ENCODE results near the gene LCP2.

Gene LCP2

DNA sequence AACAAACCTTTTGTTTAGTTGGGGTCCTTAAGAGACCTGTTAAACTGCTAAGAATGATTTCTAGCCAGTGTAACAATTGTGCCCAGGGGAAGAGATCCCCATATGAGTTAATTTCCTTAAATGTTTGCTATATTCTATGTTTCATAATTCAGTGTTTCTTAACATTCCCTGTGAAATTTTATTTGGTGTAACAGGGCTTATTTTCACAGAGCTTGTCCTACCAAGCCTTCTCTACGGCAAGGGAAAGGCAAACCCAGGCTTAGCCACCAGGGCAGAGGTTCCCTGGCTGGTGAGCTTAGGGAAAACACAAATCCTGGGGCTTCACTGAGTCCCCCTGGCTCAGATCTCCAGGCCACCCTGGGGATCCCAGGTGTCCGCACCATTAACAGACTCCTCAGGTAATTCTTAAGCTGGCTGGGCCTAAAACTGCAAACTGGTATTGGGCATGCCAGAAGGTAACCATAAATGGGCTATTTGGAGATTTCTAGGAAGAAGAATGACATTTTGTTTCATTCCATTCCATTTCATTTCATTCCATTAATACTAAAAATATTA lies 17.0 kb upstream of the LCP2 start:
- DNase-seq, result peak; percentile 87 to 90

DNA sequence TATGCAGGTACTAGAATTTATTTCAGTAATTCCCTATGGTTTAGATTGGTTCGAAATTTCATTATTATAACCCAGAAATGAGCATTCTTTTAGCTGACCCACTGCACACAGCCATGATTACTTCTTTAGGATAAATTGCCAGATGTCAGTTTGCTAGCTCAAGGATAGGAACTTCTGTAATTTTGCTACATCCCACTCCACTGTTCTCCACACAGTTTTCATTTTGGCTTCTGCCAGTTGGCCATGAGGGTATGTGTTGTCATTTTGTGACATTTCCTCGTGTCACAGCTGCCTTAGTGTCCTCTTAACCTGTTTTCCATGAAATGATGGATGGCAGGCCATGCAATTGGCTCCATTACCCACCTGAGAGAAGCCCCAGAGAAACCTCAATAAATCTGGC lies 16.2 kb upstream of the LCP2 start:
- DNase-seq, result peak in 1 of 2 donors; percentile 30

GRCh38 chr5:170313344-170313743 lies 15.8 kb upstream of the LCP2 start:
- peak in 1 of 2 donors; percentile 55 for DNase-seq

- peak; percentile 95 to 100 for DNase-seq
Observed at GRCh38 chr5:170312666-170313065, 15.1 kb upstream of the LCP2 start.

DNA sequence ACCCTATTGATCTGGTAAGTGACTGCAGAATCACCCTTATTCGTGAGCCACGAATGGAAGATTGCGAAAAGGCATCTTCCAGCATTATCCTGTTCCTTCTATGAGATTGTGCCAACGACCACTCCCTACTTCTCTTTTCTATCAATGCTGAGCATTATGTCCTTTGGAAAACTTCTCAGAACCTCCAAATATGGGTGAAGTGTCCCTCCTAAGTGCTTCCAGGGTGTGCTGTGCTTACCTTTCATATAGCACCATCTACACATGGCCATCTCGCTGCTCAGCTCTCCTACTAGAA lies 14.7 kb upstream of the LCP2 start:
- DNase-seq, result peak in 1 of 2 donors; percentile 40

DNA sequence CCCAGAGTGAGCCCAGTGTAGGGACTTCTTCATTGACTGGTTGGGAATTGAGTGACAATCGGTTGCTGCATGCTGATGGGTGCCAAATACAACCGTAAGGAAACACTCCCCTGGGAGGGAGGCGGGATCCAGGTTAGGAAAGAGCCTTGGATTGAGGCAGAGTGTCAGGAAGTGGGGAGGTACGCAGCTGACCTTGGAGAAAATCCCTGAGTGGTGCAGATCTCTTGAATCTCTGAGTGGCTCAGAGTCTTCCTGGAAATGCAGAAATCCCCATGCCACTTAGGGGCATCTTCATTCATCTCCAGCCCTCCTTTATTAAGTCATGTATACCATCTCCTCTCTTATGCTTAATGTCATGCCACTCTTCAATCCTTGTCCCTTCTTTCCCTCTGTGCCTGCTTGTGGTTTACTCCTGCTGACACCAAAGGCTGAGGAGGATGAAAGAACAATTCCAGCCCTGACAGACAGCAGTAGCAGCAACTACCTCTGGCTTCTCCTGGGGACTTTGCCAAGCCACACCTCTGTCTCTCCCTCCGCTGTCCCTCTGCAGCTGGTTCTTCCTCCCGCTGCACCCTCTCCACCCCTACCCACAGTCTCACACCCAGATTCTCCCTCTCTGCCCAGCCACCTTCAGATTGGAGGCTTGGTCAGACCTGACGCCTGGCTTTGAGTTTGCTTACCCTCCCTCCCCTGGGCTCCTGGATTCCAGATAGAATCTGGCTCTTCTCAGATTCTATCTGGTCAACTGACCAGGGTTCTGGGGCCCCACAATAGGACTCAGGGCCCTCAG lies 14.1 kb upstream of the LCP2 start:
- DNase-seq, result no peak

DNA sequence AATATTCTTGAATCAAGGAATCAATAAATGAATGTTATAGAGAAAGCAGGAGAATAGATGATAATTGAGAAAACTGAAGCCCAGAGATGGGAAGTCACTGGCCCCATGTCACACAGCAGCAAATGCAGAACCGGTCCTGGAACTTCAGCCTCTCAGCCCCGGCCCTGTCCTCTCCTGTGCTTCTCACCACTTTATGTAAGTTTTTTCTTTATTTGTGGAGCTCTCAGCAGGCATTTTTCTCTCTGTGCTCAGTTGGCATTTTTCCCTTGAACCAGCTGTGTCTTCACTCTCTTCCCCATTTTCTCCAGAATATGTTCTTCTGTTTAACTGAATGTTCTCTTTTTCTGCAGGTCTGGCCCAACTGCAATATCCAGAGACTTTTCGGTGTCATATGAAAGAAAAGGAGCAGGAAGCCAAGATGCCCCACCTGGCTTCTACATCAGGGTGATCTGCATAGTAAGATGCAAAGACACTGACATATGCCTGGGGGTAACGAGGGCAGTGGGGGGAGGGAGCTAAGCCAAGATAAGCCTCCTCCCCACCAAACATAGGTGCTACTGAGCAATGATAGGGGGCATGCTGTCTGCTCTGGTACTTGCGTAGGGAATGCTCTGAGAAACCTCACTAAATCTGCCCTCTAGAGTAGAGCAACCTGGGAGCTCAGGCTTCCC lies 12.8 kb upstream of the LCP2 start:
- DNase-seq, result peak in 1 of 2 donors; percentile 43

- DNase-seq, result peak in 1 of 2 donors; percentile 39
Observed at GRCh38 chr5:170308686-170309085, 11.1 kb upstream of the LCP2 start.

DNA sequence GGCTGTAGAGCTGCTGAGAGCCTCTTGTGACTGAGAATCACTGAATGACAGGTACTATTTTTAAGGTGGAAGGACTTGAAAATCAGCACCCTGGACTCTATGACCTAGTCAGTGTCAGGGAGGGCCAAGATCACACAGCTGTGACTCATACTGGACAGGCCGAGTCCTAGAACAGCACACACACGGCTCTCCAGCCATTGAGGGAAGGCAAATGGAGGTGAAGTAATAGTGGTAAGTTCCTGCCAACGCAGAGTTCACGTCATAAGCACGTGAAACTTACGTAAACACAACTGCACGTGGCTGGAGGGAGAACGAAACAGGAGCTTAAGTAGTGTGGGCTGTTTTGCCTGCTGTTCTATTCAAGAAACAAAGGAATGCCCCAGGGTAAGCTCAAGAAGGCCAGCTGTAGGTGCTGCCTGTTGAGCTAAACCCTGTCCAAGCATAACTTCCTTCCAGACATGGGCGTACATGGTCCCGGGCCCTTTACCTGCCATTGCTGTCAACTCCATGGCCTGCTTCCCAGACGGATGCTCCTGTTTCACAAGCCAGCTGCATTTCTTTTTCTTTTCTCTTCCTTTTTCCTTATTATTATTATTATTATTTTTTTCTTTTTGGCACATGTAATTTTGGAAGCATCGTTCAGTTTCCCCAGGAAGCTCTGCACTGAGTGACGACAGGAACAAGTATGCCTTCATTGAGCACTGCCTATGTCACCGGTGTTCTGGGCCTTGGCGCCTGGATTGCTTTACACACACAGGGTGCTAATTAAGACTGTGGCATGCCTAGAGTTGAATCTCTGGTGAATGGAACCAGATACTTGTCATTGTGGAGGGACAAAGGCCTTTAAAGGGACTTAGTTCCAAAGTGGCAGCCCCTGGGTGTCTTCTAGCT lies 10.2 kb upstream of the LCP2 start:
- DNase-seq, result peak; percentile 99 to 100

GRCh38 chr5:170306381-170306831 lies 8.8 kb upstream of the LCP2 start:
- no peak for DNase-seq

- DNase-seq, result no peak
Observed at GRCh38 chr5:170305646-170306025, 8.1 kb upstream of the LCP2 start.

- no peak for DNase-seq
Observed at GRCh38 chr5:170305016-170305645, 7.6 kb upstream of the LCP2 start.

GRCh38 chr5:170303549-170303948 lies 6.0 kb upstream of the LCP2 start:
- DNase-seq, result no peak

GRCh38 chr5:170302653-170303501 lies 5.3 kb upstream of the LCP2 start:
- peak; percentile 78 to 86 for DNase-seq

DNA sequence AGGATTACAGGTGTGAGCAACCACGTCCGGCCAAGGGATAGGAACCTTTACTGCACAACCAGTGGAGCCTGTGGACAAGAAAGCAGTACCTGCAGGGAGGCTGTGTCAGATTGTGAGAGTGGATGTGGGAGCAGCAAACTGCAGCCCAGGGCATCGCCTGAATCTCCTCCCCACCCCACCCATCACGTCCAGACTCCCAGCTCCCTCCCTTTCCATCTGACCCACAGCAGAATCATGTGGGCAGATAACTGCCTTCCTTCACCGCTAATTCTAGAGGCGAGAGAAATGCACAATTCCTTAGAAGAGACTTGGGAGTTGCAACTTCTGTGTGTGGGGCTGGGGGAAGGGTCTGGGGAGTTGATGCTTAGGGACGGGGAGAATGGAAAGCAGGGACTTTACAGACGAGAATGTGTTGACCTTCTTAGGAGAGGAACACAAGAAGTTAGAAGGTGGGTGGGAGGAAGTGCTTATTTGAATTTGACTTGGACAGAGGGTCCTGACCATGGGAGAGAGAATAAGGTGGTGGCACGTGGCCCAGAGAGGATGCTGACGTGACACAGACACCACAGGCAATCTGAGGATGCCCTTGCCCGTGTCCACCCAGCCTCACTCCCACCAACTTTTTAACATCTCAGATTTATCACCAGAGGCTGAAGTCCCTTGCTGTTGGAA lies 4.5 kb upstream of the LCP2 start:
- peak in 1 of 2 donors; percentile 24 for DNase-seq

GRCh38 chr5:170301149-170301548 lies 3.6 kb upstream of the LCP2 start:
- DNase-seq, result no peak

DNA sequence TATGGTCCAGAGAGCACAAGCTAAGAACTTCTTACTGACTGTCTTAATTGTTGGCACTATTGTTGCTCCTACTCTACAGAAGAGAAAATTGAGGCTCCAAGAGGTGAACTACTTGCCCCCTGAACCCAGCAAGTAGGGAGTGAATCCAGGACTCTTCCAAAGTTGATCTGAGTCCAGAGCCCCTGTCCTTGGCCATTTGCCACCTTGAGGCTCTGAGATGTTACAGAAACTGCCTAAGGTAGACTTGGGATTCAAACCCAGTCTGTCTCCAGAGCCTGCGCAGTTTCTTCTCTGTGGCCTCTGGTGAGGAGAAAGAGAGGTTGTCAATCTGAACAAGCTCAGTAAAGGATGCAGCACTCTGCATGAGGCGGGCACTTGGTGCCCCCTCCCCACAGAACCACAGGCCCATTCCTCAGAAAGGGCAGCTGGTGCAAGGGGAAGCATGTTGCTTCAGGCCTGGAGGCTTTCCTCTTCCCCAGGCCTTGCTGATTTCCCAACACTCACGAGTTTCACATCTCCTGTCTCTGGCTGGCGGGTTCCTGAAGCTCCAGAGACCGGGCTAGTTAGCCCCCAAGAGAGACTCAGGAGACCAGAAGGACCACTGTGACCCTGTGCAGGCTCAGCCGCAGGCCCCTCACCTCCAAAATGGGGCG lies 2.9 kb upstream of the LCP2 start:
- DNase-seq, result peak; percentile 75 to 80

- DNase-seq, result peak in 1 of 2 donors; percentile 64
Observed at GRCh38 chr5:170296935-170297588, 515 bp downstream of the LCP2 start.

GRCh38 chr5:170296036-170296934 lies 1.3 kb downstream of the LCP2 start:
- DNase-seq, result peak; percentile 55 to 73
